ENCODE data around the gene GEMIN8. TPM values are rescaled to one million over a fixed set of nuclear protein-coding genes. Genes with fewer than 3 reads are reported as not detected.
A peak's percentile ranks its signal among the peaks of the same experiment; 100 is the strongest.

The GEMIN8 gene
- total RNA-seq, 1 donor = 10.4 TPM

- TF ChIP-seq CTCF (IDR thresholded peaks at IDR 0.05; ENCODE audit: insufficient read depth, low read depth, low read length) = no peak
- DNase-seq (ENCODE audit: low read depth) = no peak
- no peak overlapping the region for H3K4me3 ChIP-seq (ENCODE audit: low read depth, low read length)
These were observed 32.8 kb upstream of the GEMIN8 start for GRCh38 chrX:14062524-14062923.

- TF ChIP-seq CTCF (IDR thresholded peaks at IDR 0.05; ENCODE audit: insufficient read depth, low read depth, low read length) = no peak
These were observed 26.5 kb upstream of the GEMIN8 start for GRCh38 chrX:14056206-14056605.

GRCh38 chrX:14051416-14051815, 21.7 kb upstream of the GEMIN8 start:
- no peak for TF ChIP-seq CTCF (IDR thresholded peaks at IDR 0.05; ENCODE audit: insufficient read depth, low read depth, low read length)
- H3K4me3 ChIP-seq (ENCODE audit: low read depth, low read length) = no peak overlapping the region
- no peak for DNase-seq (ENCODE audit: low read depth)

More at GRCh38 chrX:14056206-14056605, 26.5 kb upstream of the GEMIN8 start:
- DNase-seq (ENCODE audit: low read depth) = peak; percentile 3
- no peak overlapping the region for H3K4me3 ChIP-seq (ENCODE audit: low read depth, low read length)

- no peak overlapping the region for H3K4me3 ChIP-seq (ENCODE audit: low read depth, low read length)
- DNase-seq (ENCODE audit: low read depth) = no peak
- TF ChIP-seq CTCF (IDR thresholded peaks at IDR 0.05; ENCODE audit: insufficient read depth, low read depth, low read length) = no peak
These were observed 21.0 kb upstream of the GEMIN8 start for GRCh38 chrX:14050709-14051108.

- TF ChIP-seq CTCF (IDR thresholded peaks at IDR 0.05; ENCODE audit: insufficient read depth, low read depth, low read length) = no peak
- no peak for DNase-seq (ENCODE audit: low read depth)
These were observed 13.5 kb upstream of the GEMIN8 start for GRCh38 chrX:14043209-14043608.

GRCh38 chrX:14039344-14039743, 9.7 kb upstream of the GEMIN8 start:
- H3K4me3 ChIP-seq (ENCODE audit: low read depth, low read length) = no peak overlapping the region
- DNase-seq (ENCODE audit: low read depth) = peak; percentile 45
- TF ChIP-seq CTCF (IDR thresholded peaks at IDR 0.05; ENCODE audit: insufficient read depth, low read depth, low read length) = peak; percentile 57

More at GRCh38 chrX:14043209-14043608, 13.5 kb upstream of the GEMIN8 start:
- no peak overlapping the region for H3K4me3 ChIP-seq (ENCODE audit: low read depth, low read length)

- TF ChIP-seq CTCF (IDR thresholded peaks at IDR 0.05; ENCODE audit: insufficient read depth, low read depth, low read length) = no peak
- DNase-seq (ENCODE audit: low read depth) = no peak
- no peak overlapping the region for H3K4me3 ChIP-seq (ENCODE audit: low read depth, low read length)
These were observed 8.8 kb upstream of the GEMIN8 start for GRCh38 chrX:14038375-14039085.

Measured in fibroblast of villous mesenchyme (primary cell).